GM21360 (cell line): ENCODE results near the gene CFAP119.

Experiments
- ATAC-seq: cut with Tn5 transposase; IDR thresholded peaks from one replicate; pipeline ENCODE4 v1.9.1; 2021; ENCODE audit warnings: mild to moderate bottlenecking, moderate library complexity; ENCODE audit not compliant: unreplicated experiment

The CFAP119 gene

GRCh38 chr16:30741461-30741914 is 20.4 kb downstream of the CFAP119 start:
- ATAC-seq = no peak

- ATAC-seq = no peak
These were observed 21.3 kb downstream of the CFAP119 start for GRCh38 chr16:30740364-30741251.

- no peak for ATAC-seq
These were observed 22.6 kb downstream of the CFAP119 start for GRCh38 chr16:30738984-30739951.

GRCh38 chr16:30737794-30738648 is 23.8 kb downstream of the CFAP119 start:
- no peak for ATAC-seq

- ATAC-seq = no peak
These were observed 24.7 kb downstream of the CFAP119 start for GRCh38 chr16:30736995-30737793.

- no peak for ATAC-seq
These were observed 30.5 kb downstream of the CFAP119 start for GRCh38 chr16:30731411-30731810.

- ATAC-seq = no peak
These were observed 32.8 kb downstream of the CFAP119 start for GRCh38 chr16:30728899-30729672.

GRCh38 chr16:30728321-30728720 is 33.5 kb downstream of the CFAP119 start:
- ATAC-seq = no peak

GRCh38 chr16:30725418-30725792 is 36.5 kb downstream of the CFAP119 start:
- ATAC-seq = no peak

- ATAC-seq = no peak
These were observed 37.0 kb downstream of the CFAP119 start for GRCh38 chr16:30724641-30725417.

- no peak for ATAC-seq
These were observed 38.0 kb downstream of the CFAP119 start for GRCh38 chr16:30723725-30724355.

GRCh38 chr16:30722916-30723315 is 38.9 kb downstream of the CFAP119 start:
- no peak for ATAC-seq

- ATAC-seq = no peak
These were observed 39.4 kb downstream of the CFAP119 start for GRCh38 chr16:30722443-30722842.

- ATAC-seq = no peak
These were observed 40.3 kb downstream of the CFAP119 start for GRCh38 chr16:30721606-30722005.

- no peak for ATAC-seq
These were observed 40.7 kb downstream of the CFAP119 start for GRCh38 chr16:30721167-30721566.

- no peak for ATAC-seq
These were observed 41.2 kb downstream of the CFAP119 start for GRCh38 chr16:30720694-30721093.

GRCh38 chr16:30720086-30720485 is 41.8 kb downstream of the CFAP119 start:
- no peak for ATAC-seq
